Mucosa of gallbladder (tissue), 1 donor: ENCODE data around the gene HCRTR1. TPM values are rescaled to one million over a fixed set of nuclear protein-coding genes. Genes with fewer than 3 reads are reported as not detected.

ENCODE experiments used
- DNase-seq: peaks from one replicate; pipeline ENCODE4 v3.0.0-alpha.2; 2020; ENCODE audit warnings: low spot score
- total RNA-seq: library from RNA; stranded (reverse); gene quantifications from one replicate; pipeline ENCODE4 v1.2.1, GENCODE V29; 2021
- donor health status: DM: no; HTN: no; CAD: no.

HCRTR1 gene
- total RNA-seq, 1 donor from 2014 or later = not detected

DNA sequence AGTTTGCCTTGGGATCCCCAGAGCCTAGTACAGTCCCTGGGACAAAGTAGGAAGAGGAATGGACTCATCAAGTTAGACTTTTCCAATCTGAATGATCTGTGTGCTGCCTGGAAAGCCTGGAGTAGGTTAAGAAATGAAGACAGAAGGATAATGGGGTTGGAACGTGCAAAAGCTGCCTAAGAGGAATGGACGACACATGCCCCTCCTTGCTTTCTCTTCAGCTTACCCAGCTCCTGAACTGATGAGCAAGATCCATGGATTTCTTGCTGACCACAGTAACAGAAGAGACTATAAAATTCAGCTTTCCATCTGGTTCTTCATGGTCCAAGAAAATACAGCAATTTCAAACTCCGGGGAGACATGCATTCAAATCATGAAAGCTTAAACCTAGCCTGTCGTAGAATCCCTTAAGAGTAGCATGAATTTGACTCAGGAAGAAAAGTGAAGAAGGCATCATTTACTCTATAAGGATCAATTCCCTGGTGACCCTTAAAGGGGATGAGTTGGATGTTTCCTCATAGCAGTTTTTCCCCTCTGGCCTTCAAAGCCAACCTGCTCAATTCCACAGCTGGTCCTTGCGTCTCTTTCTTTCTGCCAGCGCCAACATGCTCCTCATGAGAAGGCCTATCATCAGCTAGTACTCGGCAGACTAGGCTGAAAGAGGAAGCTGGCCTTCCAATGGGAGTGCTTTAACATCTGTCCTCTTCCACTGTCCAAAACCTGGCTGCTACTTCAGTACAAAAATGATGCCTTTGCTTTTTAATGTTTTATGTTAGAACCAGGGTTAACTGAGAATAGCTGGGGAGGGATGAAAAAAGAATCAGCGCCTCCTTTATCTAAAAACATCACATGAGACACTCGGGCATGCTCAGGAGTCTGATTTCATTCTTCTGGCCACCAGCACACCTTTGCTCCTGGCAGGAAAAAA, 32.9 kb downstream of the HCRTR1 start:
- DNase-seq = no peak

DNA sequence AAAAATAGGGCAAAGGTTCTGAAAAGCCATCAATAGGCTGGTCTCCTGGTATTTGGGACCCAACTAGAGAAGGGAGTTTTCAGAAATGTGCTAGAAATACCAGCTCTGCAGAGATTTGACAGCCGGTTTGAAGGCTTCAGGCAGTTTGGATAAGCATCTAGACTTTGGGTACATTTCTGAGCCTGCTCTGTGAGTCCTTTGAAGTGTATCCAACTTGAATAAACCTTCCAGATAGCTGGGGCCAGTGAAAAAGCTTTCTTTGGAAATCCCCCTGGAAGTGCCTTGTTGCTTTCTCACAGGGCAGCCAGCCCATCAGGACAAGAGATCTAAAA, 33.6 kb downstream of the HCRTR1 start:
- no peak for DNase-seq

DNA sequence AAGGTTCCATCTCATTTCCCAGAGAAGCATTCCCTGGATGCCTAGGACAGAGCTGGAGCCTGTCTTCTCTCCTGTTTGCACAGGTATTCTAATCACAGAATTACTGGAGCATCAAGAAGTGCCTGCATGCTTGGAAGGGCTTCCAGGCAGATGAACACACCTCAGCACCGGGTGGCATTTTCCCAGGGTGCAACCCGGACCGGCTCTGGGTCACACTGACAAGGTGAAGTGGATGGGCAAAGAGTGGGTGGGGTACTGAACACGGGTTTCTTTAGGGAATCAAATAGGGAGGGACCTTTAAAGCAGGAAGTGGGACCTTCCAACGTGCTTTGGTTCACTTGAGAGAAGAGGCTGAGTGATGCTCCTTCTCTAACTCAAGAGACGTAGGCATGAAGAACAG, 34.3 kb downstream of the HCRTR1 start:
- no peak for DNase-seq

DNA sequence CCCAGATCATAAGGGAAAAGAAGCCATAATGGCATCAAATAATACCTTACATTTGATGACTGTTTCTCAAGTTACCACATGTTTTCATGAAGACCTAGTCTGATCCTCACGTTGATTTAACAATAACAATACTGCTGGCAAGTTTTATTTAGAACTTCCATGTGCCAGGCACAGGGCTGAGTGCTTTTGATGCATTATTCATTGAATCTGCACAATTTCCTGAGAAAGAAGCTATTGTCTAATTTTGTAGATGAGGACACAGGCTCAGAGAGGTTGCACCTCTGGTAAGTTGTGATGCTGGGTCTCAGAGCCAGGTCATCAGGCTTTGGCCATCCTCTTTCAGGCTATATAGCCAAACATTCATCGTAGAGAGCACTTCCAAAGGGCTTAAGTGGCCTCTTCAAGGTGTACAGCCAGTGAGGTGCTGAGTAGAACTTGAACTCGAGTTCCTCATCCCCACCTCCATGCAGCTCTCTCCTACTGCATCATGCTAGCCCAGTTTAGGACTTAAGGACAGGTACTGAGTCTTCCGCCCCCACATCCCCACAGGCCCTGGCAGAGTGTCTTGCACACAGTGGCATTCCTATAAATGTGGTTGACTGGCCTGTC, 35.5 kb downstream of the HCRTR1 start:
- DNase-seq = no peak

DNA sequence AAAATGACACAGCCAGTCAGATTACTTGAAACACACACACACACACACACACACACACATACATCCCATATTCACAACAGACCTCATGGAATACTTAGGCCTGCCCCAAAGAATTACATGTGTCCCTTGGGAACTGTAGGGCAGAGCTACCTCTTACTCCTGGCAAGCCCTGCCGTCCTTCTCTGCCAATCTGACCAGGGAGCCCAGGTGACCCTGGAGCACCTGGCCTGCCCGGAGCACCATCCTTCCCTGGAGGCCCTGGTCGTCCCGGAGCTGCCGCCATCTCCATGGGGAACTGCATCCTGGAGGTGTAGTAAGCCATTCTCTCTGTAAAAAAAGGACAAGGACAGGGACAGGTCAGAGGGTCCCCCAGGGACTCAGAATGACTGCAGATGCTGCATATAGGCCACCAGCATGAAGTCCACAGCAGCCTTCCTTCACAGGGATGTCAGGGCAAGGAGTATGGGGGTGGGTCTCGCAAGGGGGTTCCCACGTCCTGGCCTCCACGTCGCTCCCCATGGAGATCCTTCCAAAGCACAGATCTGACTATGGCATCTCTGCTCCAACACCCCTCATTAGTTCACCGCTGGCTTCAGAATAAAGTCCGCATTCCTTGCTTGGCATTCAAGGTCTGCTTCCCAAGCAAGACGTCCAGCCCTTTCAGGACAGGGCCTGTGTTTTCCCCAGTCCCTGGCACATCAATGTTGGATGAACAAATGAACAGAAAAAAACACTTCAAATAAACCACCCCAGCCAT, 36.4 kb downstream of the HCRTR1 start:
- DNase-seq = no peak

DNA sequence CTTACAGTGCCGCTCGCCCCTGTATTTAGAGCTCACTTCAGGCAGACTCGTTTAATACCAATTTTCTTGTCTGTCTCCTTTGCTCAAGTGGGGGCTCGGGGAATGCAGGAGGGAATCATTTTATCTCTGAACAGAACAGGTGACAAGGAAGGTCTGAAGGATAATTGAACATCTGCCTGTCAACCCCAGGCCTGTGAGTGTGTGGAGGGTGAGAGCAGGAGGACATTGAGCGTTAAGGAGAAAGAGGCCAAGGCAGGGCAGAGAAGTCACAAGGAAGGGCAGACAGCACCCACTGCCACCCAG, 36.9 kb downstream of the HCRTR1 start:
- no peak for DNase-seq

DNA sequence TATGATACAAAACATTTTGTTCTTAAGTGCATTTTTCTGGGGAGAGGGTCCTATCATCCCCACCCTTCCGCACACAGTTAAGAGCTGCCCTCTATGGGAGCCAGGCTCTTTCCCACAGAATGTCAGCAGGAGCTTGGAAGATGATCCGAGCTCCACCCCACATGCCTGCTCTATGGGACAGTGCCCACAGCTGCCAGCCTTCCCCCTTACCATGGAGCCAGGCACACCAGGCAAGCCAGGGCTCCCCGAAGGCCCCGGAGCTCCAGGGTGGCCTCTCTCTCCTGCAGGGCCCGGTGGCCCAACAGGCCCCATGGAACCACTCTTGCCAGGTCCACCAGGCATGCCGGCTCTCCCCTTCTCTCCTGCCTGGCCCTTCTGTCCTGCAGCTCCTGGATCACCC, 37.6 kb downstream of the HCRTR1 start:
- no peak for DNase-seq

DNA sequence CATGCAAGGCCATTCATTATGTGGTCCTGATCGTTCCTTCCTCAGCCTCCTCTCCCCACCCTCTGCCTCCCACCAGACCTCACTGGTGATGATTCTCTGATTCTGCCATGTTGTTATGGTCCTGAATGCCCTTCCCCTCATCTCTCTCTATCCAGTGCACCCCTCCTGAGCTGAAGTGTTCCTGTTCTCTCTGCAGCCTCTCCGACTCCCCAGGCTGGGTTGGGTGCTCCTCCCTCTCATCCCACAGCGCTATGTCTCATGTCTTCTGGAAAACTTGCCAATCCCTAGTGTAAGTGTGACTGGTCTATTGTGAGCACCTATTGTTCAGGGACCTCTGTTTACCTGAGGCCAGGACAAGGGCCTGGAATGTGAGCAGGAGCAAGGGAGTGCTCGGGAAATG, 38.3 kb downstream of the HCRTR1 start:
- DNase-seq = no peak

DNA sequence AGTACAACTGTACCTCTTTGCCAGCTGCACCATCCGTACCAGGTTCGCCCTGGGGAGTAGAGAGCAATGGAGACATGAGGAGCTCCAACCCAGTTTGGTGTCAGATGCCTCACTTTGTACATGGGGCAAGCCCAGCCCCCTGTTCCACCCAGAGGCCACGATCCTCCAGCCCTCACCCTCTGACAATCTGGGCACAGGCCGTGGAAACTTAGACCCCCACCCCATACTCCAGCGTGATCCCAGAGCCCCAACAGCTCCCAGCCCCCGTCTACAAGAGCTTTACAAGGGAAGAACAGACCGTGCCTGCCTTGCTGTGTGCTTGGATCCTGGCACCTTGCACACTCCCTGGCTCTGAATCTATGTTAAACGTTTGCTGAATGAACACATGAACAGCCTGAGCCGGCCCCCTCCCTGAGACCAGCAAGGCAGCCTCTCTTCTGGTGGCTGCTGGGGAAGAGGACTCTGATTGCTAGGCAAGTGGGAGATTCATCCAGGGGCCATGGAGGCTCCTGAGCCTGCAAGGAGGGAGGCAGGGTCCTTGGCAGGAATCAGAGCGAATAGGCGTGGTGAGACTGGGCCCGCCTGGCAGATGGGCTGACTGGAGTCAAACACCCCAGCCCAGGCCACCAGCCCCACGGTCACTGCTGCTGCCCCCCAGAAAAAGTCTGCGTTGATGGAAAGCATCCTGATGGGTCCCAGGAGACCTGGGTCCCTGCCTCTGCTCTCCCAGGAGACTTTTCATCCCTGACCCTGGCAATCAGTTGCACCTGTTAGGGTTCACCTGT, 39.7 kb downstream of the HCRTR1 start:
- no peak for DNase-seq

DNA sequence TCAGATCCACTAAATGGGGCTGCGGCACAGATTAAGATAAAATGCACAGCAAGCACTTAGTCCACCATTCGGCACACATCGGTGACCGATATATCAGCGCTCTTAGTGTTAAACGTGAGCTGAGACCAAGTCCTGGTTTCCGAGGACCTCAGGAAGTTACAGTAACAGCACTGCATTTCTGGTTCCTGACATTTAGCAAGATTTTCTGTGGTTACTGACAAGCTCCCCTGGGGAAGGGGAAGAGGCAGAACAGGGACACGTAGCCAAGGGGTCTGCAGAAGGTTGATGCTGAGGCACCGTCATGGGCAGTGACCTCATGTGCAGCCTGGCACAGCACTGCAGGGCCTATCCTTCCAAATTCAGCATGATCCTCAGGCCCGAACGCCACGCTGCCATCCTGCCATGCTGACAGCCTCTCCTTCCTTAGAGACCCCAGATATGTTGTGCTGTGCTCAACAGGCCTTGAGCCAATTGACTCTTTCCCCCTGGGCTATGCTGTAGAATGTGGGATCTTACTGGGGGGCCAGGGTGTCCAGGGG, 40.6 kb downstream of the HCRTR1 start:
- DNase-seq = no peak

DNA sequence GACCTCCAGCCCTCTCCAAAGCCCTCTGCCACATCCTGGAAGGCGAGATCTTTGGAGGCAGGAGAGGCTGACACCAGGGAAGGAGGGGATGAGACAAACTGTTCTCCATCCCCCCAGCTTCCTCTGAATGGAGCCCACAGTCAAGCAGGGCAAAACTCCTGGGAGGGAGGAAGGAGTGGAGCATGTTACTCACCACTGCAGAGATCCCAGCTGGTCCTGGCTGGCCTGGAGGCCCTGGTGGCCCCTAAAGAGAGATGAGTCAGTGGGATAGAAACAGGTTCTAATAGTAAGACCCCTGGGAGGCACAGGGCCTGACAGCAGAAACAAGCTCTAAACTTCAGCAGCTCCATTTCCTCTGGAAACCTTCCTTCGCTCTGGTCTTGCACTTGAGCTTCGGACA, 41.2 kb downstream of the HCRTR1 start:
- no peak for DNase-seq

DNA sequence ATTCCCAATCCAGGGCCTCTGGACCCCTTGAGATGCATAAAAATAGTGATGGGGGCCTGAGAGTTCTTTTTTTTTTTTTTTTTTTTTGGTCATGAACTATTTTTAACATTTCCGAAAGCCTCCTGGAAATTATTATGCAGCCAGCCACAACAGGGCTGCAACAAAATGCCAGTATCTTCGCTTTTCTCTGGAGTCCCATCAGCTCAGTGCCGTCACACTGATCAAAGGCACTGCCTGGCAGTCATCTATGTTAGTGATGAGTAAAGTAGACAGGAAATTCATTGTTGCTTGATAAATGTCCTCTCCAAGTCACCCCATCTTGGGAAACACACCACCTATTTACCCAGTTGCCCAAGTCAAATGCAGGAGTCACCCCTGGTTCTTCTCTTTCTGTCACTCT, 42.4 kb downstream of the HCRTR1 start:
- no peak for DNase-seq

DNA sequence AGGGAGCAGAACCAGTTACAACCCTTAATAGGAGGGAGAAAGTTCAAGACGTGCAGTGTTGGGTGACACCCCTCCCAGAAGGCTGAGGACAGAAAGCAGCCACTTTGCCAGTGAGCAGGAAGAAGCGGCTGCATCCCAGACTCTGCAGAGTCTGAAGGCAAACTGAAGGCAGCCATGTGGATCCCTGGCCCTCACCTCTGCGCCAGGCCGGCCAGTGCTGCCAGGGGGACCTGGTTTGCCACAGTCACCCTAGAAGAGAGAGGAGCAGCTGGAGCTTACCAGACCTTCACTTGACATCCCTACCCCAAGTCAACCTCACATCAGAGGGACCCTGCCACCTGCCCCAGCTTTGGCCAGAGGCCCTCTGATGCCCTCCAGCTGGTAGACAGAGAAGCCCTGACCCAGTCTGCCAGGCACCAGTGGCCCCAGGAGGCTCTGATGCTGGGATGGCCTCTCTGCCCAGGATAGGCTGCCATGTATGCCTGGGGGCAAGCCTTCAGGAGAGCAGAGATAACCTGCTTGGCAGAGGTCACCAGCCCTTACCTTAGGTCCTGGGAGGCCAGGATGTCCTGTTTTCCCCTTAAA, 43.5 kb downstream of the HCRTR1 start:
- no peak for DNase-seq

DNA sequence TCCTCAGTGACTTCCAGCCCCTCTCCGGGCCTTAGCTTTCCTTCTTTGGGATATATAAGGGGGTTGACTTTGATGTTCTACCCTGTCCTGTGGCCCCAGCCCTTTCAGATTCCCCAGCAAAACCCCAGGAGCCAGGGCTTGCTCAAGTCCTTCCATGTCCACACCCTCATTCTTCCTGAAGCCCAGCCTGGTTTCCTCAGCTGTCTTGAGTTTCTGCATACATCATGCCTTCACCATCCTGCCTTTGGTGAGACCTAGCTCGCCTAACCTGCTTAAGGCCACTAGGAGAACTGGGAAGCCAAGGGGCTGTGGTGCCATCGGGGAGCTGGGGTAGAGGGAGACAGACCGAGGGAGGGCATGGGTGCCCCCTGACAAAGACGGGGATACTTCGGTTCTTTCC, 44.4 kb downstream of the HCRTR1 start:
- DNase-seq = no peak

DNA sequence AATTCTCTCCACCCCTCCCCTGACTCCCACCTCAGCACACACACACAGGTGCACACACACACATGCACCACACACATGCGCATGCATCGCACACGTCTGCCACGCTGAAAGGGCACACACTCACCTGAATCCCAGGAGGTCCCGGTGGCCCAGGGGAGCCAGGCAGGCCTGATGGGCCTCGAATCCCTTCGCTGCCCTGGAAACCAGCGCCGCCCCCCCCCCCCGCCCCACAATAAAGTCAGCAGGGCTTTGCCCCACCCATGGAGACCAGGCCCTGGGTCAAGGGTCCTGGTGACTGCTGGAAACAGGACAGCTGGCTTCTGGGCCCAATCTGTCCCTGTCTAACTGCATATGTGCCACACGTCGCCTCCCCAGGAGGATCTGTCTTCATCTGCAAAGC, 45.0 kb downstream of the HCRTR1 start:
- no peak for DNase-seq

DNA sequence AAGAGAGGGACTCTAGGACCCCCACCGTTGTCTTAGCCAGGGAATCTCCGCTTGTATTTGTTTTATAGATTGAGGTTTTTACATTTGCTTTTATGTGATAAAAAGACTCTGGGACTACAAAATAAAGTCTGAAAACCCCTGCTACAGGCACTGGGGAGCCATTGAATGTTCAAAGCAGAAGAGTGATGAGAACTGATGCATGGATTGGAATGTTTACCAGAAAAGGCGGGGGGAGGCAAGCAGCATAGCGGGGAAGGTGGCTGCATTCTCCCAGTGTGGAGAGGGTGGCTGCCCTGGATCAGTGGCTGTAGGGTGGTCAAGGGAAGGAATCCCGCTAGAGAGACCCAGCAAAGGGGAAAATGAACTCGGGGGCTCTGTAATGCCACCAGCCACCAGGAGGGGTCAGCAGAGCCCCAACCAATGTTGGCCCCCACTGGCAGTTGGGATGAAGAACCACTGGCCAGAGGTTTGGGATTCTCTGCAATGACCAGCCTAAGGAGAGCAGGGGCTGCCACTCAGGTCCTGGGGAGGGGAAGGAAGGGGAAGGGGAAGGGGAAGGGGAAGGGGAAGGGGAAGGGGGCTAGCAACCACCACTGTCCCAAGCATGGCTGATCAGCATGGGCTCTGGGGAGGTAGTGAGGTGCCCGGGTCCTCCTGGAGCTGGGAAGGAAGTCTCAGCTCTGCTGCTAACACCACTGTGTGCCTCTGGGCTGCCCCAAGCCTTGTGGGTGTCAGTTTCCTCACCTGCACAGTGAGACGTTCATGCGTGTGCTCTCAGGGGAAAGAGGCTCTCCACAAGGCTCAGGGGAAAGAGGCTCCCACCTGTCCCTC, 46.3 kb downstream of the HCRTR1 start:
- peak; percentile 45 for DNase-seq

DNA sequence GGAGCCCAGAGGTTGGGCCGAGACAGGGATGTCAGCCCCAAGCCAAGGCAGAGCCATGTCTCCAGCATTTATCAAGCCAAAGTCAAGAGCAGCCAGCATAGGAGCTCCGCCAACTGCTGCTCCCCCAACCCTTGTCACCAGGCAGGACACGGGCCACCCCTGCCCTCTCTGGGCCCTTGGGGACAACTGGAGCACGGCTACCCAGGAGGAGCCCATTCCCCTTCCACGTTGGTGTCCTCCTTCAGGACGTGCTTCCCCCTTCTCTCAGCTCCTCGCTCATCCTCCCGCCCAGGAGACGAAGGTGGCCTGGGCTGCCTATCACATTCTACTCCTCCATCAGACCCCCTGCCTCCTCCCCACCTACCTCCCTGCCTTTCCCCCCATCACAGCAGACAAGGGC, 47.0 kb downstream of the HCRTR1 start:
- DNase-seq = no peak

DNA sequence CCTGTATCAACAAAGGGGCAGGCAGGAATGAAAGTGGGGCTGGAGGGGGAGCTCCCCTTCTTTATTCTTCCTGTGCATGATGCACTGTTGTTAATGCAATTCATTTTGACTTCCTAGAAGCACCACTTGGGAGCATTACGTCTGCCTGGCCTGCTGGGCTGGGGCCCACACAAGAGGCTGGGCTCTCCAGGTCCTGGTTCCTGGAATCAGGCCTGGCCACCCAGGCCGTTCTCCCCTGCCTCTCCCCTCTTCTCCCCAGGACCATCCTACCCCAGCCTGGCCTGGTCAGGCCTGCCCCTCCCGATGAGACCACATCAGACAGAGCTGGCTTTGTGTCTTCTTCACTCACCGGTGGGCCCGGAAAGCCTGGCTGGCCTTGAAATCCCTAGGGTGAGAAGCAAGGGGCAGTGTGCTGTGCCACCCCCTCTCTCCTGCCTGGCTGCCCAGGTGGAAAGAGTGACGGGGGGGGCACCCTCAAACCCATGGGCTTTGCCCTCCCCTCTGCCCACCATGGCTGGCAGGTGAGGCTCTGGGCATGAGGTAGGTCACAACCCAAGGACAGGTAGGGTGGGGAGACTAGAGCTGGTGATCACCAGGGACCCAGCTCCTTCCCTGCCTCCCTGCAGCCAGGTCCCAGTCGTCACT, 47.9 kb downstream of the HCRTR1 start:
- DNase-seq = no peak

DNA sequence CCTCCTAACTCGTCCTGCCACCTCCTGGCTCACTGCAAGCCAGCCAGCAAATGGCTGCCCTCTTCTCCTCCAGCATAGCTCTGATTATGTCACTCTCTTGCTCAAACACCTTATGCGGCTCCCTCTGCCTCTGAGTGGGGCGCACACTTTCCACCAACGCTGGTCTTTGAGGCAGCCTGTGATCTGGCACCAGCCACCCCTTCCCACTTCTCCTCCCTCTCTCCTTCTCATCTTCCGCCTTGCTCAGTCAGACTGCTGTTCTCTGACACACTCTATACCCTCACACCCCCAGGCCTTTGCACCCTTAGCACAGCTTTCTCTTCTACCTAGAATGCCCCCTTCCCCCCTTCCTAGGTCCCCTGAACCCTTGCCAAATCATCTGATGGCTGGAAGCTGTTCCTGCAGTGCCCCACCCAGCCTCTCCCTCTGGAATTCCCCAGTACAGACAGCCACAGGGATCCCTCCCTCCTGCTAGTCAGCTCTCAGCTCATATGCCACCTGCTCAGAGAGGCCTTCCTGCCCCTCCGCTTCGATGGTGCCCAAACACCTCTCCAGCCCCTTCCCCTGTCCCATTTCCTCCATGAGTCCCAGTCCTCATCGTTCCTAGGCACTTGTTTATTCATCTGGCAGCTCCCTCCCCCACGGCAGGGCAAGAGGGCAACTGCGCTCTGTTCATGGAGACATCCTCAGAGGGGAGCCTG, 48.9 kb downstream of the HCRTR1 start:
- DNase-seq = peak; percentile 72
